GM18502 (cell line): ENCODE results near the gene GPC6.
"Not testable (repeated sequence)": the region's sequence is repeated elsewhere in the genome, so short reads cannot be mapped to it uniquely, and the experiment has no call there.

ENCODE experiments used
- ATAC-seq: cut with Tn5 transposase; IDR thresholded peaks from one replicate; pipeline ENCODE4 v1.9.1; 2021; ENCODE audit warnings: mild to moderate bottlenecking; ENCODE audit not compliant: unreplicated experiment, poor library complexity

The GPC6 gene

DNA sequence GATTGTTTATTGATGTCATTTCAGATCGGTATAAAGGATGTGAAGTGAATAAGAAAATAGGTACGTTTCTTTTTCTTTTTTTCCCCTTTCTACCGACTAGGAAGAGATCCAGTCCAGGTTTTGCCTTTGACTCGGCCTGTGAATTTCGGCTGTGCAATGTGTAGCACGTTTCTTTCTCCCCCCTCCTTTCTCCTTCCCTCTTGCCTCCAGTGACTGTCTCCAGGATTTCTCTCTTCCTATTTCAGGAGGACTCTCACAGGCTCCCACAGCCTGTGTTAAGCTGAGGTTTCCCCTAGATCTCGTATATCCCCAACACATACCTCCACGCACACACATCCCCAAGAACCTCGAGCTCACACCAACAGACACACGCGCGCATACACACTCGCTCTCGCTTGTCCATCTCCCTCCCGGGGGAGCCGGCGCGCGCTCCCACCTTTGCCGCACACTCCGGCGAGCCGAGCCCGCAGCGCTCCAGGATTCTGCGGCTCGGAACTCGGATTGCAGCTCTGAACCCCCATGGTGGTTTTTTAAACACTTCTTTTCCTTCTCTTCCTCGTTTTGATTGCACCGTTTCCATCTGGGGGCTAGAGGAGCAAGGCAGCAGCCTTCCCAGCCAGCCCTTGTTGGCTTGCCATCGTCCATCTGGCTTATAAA is at the start of gene GPC6:
Gene GPC6, plus strand, starts transcription at position 185 of the 657 bp plus-strand sequence.
- no peak for ATAC-seq

DNA sequence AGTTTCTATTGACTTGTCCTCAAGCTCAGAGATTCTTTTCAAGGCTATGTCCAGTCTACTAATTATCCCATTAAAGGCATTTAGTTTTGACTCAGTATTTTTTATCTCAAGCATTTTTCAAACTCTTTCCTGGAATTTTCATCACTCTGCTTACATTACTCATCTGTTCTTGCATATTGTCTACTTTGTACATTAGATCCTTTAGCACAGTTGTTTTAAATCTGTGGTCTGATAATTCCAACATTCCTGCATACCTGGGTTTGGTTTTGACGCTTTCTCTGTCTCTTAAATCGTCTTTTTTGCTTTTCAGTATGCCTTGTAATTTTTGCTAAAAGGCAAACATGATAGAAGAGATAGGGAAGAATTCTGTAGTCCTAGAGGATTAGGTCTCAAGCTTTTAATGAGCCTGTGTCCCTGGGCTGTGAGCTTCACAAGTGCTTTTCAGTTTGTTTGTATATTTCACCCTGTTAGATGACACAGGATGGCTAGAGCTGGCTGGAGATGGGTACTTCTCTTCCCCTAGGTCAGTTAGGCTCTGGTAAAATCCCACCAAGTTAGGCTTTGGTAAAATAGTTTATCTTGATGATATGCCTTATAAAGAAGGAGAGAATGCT is 46.1 kb upstream of the GPC6 start:
- no peak for ATAC-seq

- ATAC-seq, result no peak
These were observed 44.2 kb upstream of the GPC6 start for GRCh38 chr13:93182406-93182805.

DNA sequence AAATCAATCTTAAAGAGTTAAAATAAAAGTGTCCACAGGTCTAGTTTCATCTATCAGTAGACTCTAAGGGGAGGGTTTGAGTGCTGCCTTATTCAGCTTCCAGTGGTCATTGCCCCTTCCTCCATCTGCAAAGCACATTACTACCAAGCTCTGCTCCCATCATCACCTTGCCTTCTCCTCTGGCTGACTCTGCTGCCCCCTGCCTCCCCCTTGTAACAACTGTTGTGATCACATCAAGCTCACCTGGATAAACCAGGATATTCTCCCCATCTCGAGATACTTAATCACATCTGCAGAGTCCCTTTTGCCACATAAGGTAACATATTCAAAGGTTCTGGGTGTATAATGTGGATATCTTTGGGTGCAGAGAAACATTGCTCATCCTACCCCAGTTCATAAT is 43.3 kb upstream of the GPC6 start:
- ATAC-seq, result no peak

GRCh38 chr13:93190006-93190405 is 36.6 kb upstream of the GPC6 start:
- no peak for ATAC-seq

DNA sequence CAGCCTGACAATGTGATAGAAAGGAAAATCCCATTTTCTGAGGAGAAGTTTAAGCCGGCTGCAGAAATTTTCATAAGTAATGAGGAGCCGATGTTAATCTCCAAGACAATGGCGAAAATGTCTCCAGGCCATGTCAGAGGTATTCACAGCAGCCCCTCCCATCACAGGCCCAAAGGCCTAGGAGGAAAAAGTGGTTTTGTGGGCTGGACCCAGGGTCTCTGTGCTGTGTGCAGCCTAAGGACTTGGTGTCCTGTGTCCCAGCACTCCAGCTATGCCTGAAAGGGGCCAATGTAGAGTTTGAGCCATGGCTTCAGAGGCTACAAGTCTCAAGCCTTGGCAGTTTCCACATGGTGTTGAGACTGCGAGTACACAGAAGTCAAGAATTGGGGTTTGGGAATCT is 32.9 kb upstream of the GPC6 start:
- no peak for ATAC-seq

DNA sequence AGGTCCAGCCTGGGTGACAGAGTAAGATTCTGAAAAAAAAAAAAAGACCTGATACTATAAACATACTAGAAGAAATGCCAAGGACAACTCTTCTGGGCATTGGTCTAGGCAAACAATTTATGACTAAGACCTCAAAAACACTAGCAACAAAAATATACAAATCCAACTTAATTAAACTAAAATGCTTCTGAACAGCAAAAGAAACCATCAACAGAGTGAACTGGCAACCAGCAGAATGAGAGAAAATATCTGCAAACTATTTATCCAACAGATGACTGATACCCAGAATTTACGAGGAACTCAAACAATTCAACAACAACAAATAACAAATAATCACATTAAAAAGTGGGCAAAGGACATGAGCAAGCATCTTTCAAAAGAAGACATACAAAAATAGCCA is 26.8 kb upstream of the GPC6 start:
- ATAC-seq, result no peak

DNA sequence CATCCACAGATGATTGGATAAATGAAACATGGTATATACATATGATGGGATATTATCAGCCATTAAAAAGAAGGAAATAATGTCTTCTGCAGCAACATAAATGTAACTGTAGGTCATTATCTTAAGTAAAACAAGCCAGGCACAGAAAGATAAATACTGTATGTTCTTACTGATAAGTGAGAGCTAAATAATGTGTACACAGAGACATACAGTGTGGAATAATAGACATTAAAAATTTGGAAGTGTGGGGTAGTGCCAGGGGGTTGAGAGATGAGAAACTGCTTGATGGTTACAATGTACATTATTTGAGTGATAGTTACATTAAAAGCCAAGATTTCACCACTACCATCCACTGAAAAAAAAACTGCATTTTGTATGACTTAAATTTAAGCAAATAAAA is 26.0 kb upstream of the GPC6 start:
- ATAC-seq, result no peak

GRCh38 chr13:93201992-93202558 is 24.5 kb upstream of the GPC6 start:
- no peak for ATAC-seq

GRCh38 chr13:93206778-93207392 is 19.7 kb upstream of the GPC6 start:
- ATAC-seq, result not testable (repeated sequence)

GRCh38 chr13:93216122-93216521 is 10.5 kb upstream of the GPC6 start:
- no peak for ATAC-seq

DNA sequence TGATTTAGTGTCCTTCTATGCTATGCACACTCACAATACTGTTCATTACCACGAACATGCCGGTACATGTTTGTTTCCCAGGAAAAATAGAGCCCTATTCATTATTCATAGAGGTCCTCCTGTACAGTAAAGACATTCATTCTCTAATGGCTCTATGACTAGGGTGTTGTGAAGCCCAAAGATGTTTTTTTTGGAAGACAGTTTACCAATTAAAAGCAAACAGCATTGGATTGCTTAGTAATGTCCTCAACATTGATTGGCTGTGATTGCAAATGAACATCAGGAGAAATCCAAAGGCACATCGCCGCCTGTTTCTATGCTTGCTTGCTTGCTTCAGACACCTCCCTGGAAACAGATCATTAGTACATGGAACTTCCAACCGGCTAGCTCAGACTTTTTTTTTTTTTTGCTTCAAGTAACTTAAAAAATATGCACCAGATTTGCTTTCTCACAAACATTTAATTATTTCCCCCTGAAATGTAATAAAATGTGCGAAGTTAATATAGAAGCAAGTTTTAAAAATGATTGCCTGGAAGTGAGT is 8.8 kb upstream of the GPC6 start:
- no peak for ATAC-seq

DNA sequence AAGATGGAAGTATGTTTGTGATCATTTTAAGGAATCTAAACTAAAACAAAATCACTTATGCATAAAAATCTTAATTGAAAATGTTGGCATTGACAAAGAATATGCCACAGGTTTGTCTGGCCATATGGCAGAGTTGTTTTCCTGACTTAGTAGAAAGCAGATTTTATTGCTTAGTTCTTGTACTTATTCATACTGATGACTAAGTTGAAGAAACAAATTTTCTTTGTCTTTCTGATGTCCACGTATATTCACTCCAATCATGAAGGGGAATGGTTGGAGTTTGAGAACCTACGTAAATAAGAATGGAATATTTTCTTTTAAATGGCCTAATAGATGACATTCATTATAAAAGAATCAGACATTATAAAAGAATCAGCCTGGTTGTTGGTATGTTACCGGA is 8.0 kb upstream of the GPC6 start:
- ATAC-seq, result no peak

- ATAC-seq, result no peak
These were observed 6.5 kb upstream of the GPC6 start for GRCh38 chr13:93220073-93220472.

DNA sequence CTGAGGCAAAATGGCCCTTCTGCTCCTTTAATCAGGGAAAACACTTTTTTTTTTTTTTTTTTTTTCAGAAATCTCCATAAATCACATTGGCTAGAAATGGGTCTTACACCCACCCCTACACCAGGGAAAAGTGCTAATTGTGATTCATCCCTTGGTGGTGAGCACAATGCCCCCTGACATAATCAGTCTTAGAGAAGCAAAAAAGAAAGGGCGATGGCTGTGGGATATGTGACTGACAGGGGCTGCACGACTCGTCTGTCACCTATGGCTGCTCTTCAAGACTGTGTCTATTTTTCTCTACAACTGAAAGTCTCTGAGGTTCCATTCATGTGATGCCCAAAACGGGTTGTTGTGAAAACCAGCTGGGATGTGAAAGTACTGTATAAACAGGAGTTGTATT is 3.6 kb upstream of the GPC6 start:
- ATAC-seq, result no peak

DNA sequence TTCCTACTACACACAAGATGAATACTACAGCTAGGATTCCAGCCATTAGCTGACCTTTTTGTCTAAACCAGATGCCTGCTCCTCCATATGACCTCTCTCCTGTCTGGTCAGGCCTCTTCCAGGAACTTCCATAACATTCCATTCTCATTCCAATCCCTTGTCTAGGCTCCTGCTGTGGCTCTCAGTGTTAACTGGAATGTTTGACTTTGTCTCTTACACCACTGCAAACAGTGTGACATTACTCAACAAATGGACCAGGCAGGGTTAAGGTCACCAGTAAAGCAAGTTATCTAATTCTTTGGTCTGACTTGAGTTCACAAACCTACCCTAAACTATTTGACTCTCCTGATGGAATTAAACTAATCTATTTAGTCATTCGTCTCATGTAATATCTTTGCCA is 2.1 kb upstream of the GPC6 start:
- ATAC-seq, result no peak

- no peak for ATAC-seq
These were observed 997 bp upstream of the GPC6 start for GRCh38 chr13:93225610-93226009.

DNA sequence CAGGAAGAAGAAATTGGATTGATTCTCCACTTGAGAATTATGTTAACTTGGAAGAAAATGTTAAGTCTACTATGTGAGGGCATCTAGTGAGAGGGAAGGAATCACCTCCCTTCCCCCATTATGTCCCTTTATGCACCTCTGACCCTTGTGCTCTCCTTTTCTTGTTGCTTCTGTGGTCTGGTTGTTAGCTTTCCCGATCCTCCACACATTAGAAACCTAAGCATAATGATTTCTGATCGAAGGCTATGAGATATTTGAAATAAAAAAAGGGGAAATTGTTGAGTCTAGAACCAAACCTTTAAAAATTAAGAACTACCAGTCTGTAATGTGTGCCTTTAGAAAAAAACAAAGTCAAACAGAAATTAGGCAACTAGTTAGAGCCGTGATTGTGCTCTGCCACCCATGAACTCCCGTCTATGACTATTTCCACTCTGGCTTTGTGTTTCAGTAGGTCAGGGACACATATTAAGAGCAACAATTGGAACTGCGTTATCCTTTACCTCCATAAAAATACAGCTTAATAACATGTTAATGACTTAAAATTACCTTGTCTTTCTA is 463 bp upstream of the GPC6 start:
- ATAC-seq, result no peak

GRCh38 chr13:93227280-93227877 is 772 bp downstream of the GPC6 start:
- no peak for ATAC-seq

- no peak for ATAC-seq
These were observed 1.5 kb downstream of the GPC6 start for GRCh38 chr13:93227878-93228642.
